IgD-negative memory B cell (primary cell): Measurements from ENCODE around the gene SNCA. TPM values are rescaled to one million over a fixed set of nuclear protein-coding genes. Genes with fewer than 3 reads are reported as not detected.

Source experiments
- H3K27ac Mint-ChIP-seq, 3 donors: one replicate each; pipeline ENCODE4 v1.8.0; 2020 to 2022; ENCODE audit warnings: mild to moderate bottlenecking in 3 of 3, mixed read lengths in 3 of 3, moderate library complexity in 1 of 3
- H3K27me3 Mint-ChIP-seq: one replicate; pipeline ENCODE4 v1.8.0; 2021; ENCODE audit warnings: mixed read lengths
- H3K36me3 Mint-ChIP-seq: one replicate; pipeline ENCODE4 v1.8.0; 2020; ENCODE audit warnings: mild to moderate bottlenecking, mixed read lengths
- H3K4me1 Mint-ChIP-seq, 3 donors: one replicate each; pipeline ENCODE4 v1.8.0; 2020 to 2022; ENCODE audit warnings: mixed read lengths in 3 of 3, mild to moderate bottlenecking in 1 of 3
- H3K4me3 Mint-ChIP-seq, 4 donors: one replicate each; pipeline ENCODE4 v1.8.0; 2020 to 2022; ENCODE audit warnings: mild to moderate bottlenecking in 4 of 4, mixed read lengths in 4 of 4, moderate library complexity in 3 of 4
- H3K9me3 Mint-ChIP-seq, 3 donors: one replicate each; pipeline ENCODE4 v1.8.0; 2020 to 2021; ENCODE audit warnings: mixed read lengths in 3 of 3, mild to moderate bottlenecking in 1 of 3
- polyA plus RNA-seq: library from polyadenylated mRNA; unstranded; fragments of 300-500 nt; fragmentation: Illumina TruSeq; gene quantifications from one replicate; pipeline ENCODE4 v1.2.3, GENCODE V29; 2021

SNCA gene
- polyA plus RNA-seq, 1 donor from 2014 or later, result 0.95 TPM

GRCh38 chr4:89754531-89754930, 82.4 kb downstream of the SNCA start:
- H3K4me1 Mint-ChIP-seq, result no peaks in the 10 kb centered on the region
- no peak overlapping the region for H3K4me3 Mint-ChIP-seq
- H3K9me3 Mint-ChIP-seq, result no peaks in the 10 kb centered on the region
- H3K27ac Mint-ChIP-seq, result no peak overlapping the region
- H3K27me3 Mint-ChIP-seq, result no peaks in the 10 kb centered on the region
- H3K36me3 Mint-ChIP-seq, result no peaks in the 10 kb centered on the region

GRCh38 chr4:89753601-89754066, 83.3 kb downstream of the SNCA start:
- Mint-ChIP-seq H3K9me3 (no peaks in the 10 kb centered on the region), H3K36me3 (no peaks in the 10 kb centered on the region), H3K27ac (no peak overlapping the region), H3K4me1 (no peaks in the 10 kb centered on the region), H3K27me3 (no peaks in the 10 kb centered on the region), H3K4me3 (no peak overlapping the region)

GRCh38 chr4:89752932-89753598, 83.9 kb downstream of the SNCA start:
- Mint-ChIP-seq H3K4me1 (no peaks in the 10 kb centered on the region), H3K36me3 (no peaks in the 10 kb centered on the region), H3K27ac (no peak overlapping the region), H3K9me3 (no peaks in the 10 kb centered on the region), H3K4me3 (no peak overlapping the region), H3K27me3 (no peaks in the 10 kb centered on the region)

- Mint-ChIP-seq H3K4me1 (no peaks in the 10 kb centered on the region), H3K4me3 (no peak overlapping the region), H3K36me3 (no peaks in the 10 kb centered on the region), H3K9me3 (no peaks in the 10 kb centered on the region), H3K27me3 (no peaks in the 10 kb centered on the region), H3K27ac (no peak overlapping the region)
Observed at GRCh38 chr4:89751416-89751815, 85.5 kb downstream of the SNCA start.

- Mint-ChIP-seq H3K27me3 (peaks cover 2% of the 10 kb centered on the region), H3K4me1 (no peaks in the 10 kb centered on the region), H3K36me3 (no peaks in the 10 kb centered on the region), H3K27ac (no peak overlapping the region), H3K9me3 (peaks cover 0 to 3% (median 0%) of the 10 kb centered on the region in 3 donors), H3K4me3 (no peak overlapping the region)
Observed at GRCh38 chr4:89746377-89746776, 90.6 kb downstream of the SNCA start.

GRCh38 chr4:89745708-89746107, 91.3 kb downstream of the SNCA start:
- H3K27me3 Mint-ChIP-seq, result peaks cover 2% of the 10 kb centered on the region
- no peaks in the 10 kb centered on the region for H3K36me3 Mint-ChIP-seq
- H3K27ac Mint-ChIP-seq, result no peak overlapping the region
- no peaks in the 10 kb centered on the region for H3K4me1 Mint-ChIP-seq
- no peak overlapping the region for H3K4me3 Mint-ChIP-seq
- peaks cover 0 to 3% (median 0%) of the 10 kb centered on the region in 3 donors for H3K9me3 Mint-ChIP-seq

GRCh38 chr4:89744914-89745313, 92.0 kb downstream of the SNCA start:
- no peaks in the 10 kb centered on the region for H3K4me1 Mint-ChIP-seq

GRCh38 chr4:89741768-89742167, 95.2 kb downstream of the SNCA start:
- H3K4me1 Mint-ChIP-seq, result no peaks in the 10 kb centered on the region
- peaks cover 2% of the 10 kb centered on the region for H3K27me3 Mint-ChIP-seq
- no peak overlapping the region for H3K4me3 Mint-ChIP-seq
- peaks cover 0 to 3% (median 0%) of the 10 kb centered on the region in 3 donors for H3K9me3 Mint-ChIP-seq
- H3K27ac Mint-ChIP-seq, result no peak overlapping the region
- H3K36me3 Mint-ChIP-seq, result no peaks in the 10 kb centered on the region

More at GRCh38 chr4:89744914-89745313, 92.0 kb downstream of the SNCA start:
- Mint-ChIP-seq H3K9me3 (peaks cover 0 to 3% (median 0%) of the 10 kb centered on the region in 3 donors), H3K4me3 (no peak overlapping the region), H3K27ac (no peak overlapping the region), H3K27me3 (peaks cover 2% of the 10 kb centered on the region), H3K36me3 (no peaks in the 10 kb centered on the region)

GRCh38 chr4:89739311-89739988, 97.5 kb downstream of the SNCA start:
- H3K36me3 Mint-ChIP-seq, result no peaks in the 10 kb centered on the region
- H3K27ac Mint-ChIP-seq, result no peak overlapping the region
- H3K4me1 Mint-ChIP-seq, result no peaks in the 10 kb centered on the region
- peaks cover 0 to 3% (median 0%) of the 10 kb centered on the region in 3 donors for H3K9me3 Mint-ChIP-seq
- no peak overlapping the region for H3K4me3 Mint-ChIP-seq
- peaks cover 2% of the 10 kb centered on the region for H3K27me3 Mint-ChIP-seq

- Mint-ChIP-seq H3K27ac (no peak overlapping the region), H3K36me3 (no peaks in the 10 kb centered on the region), H3K4me3 (no peak overlapping the region), H3K4me1 (no peaks in the 10 kb centered on the region), H3K9me3 (peaks cover 0 to 3% (median 0%) of the 10 kb centered on the region in 3 donors), H3K27me3 (no peaks in the 10 kb centered on the region)
Observed at GRCh38 chr4:89737888-89738287, 99.1 kb downstream of the SNCA start.

GRCh38 chr4:89733946-89734345, 103.0 kb downstream of the SNCA start:
- Mint-ChIP-seq H3K36me3 (peaks cover 2% of the 10 kb centered on the region), H3K27me3 (no peaks in the 10 kb centered on the region), H3K27ac (no peak overlapping the region), H3K4me1 (no peaks in the 10 kb centered on the region), H3K4me3 (no peak overlapping the region), H3K9me3 (no peaks in the 10 kb centered on the region)

GRCh38 chr4:89727238-89727637, 109.7 kb downstream of the SNCA start:
- Mint-ChIP-seq H3K4me1 (no peaks in the 10 kb centered on the region), H3K27ac (no peak overlapping the region), H3K36me3 (peaks cover 2% of the 10 kb centered on the region)

GRCh38 chr4:89725268-89725667, 111.7 kb downstream of the SNCA start:
- H3K9me3 Mint-ChIP-seq, result no peaks in the 10 kb centered on the region
- no peaks in the 10 kb centered on the region for H3K4me1 Mint-ChIP-seq
- H3K27ac Mint-ChIP-seq, result no peak overlapping the region
- no peaks in the 10 kb centered on the region for H3K27me3 Mint-ChIP-seq
- H3K36me3 Mint-ChIP-seq, result no peaks in the 10 kb centered on the region
- no peak overlapping the region for H3K4me3 Mint-ChIP-seq

More at GRCh38 chr4:89727238-89727637, 109.7 kb downstream of the SNCA start:
- Mint-ChIP-seq H3K4me3 (no peak overlapping the region), H3K27me3 (no peaks in the 10 kb centered on the region), H3K9me3 (no peaks in the 10 kb centered on the region)

- Mint-ChIP-seq H3K4me3 (no peak overlapping the region), H3K4me1 (no peaks in the 10 kb centered on the region), H3K36me3 (no peaks in the 10 kb centered on the region), H3K9me3 (no peaks in the 10 kb centered on the region), H3K27me3 (no peaks in the 10 kb centered on the region), H3K27ac (no peak overlapping the region)
Observed at GRCh38 chr4:89724716-89725115, 112.2 kb downstream of the SNCA start.

GRCh38 chr4:89723096-89723495, 113.9 kb downstream of the SNCA start:
- Mint-ChIP-seq H3K4me1 (no peaks in the 10 kb centered on the region), H3K4me3 (no peak overlapping the region), H3K27ac (no peak overlapping the region), H3K27me3 (peaks cover 1% of the 10 kb centered on the region), H3K36me3 (no peaks in the 10 kb centered on the region), H3K9me3 (no peaks in the 10 kb centered on the region)

GRCh38 chr4:89722517-89722916, 114.4 kb downstream of the SNCA start:
- no peaks in the 10 kb centered on the region for H3K9me3 Mint-ChIP-seq
- no peaks in the 10 kb centered on the region for H3K36me3 Mint-ChIP-seq
- peaks cover 1% of the 10 kb centered on the region for H3K27me3 Mint-ChIP-seq
- no peaks in the 10 kb centered on the region for H3K4me1 Mint-ChIP-seq
- H3K4me3 Mint-ChIP-seq, result no peak overlapping the region
- no peak overlapping the region for H3K27ac Mint-ChIP-seq
